Upper lobe of right lung (tissue), 1 donor: ENCODE data around the gene EFCAB5. TPM values are rescaled to one million over a fixed set of nuclear protein-coding genes. Genes with fewer than 3 reads are reported as not detected.

Source experiments
- ATAC-seq: fragments of 200-7000 bp; cut with Tn5 transposase; one replicate; pipeline ENCODE4 v1.9.1; 2020; ENCODE audit warnings: mild to moderate bottlenecking, moderate library complexity
- DNase-seq: peaks from one replicate; pipeline ENCODE4 v3.0.0-alpha.2; 2020
- H3K27ac ChIP-seq: fragments of 200-600 bp; one replicate; pipeline ENCODE4 v1.8.0; 2022
- H3K27me3 ChIP-seq: fragments of 200-600 bp; one replicate; pipeline ENCODE4 v1.8.0; 2022; ENCODE audit warnings: mild to moderate bottlenecking
- H3K36me3 ChIP-seq: fragments of 200-600 bp; one replicate; pipeline ENCODE4 v1.8.0; 2022
- H3K4me1 ChIP-seq: fragments of 200-600 bp; one replicate; pipeline ENCODE4 v1.8.0; 2022
- H3K4me3 ChIP-seq: fragments of 200-600 bp; one replicate; pipeline ENCODE4 v1.8.0; 2022; ENCODE audit warnings: mild to moderate bottlenecking
- H3K9me3 ChIP-seq: fragments of 200-600 bp; one replicate; pipeline ENCODE4 v1.8.0; 2022
- intact Hi-C: fragments of 100-400 bp; cut with DNase I; formaldehyde crosslinking; loops from one replicate; pipeline ENCODE4 v1.11.0; 2022
- total RNA-seq: library from RNA; stranded (reverse); fragmentation: NEBNext Ultra II Directional; extraction: Animal tissue kit (Norgen Biotek cat#: 25700); gene quantifications from one replicate; pipeline ENCODE4 v1.2.1, GENCODE V29; 2021
- TF ChIP-seq, protein P1 (sequence below): fragments of 200-600 bp; IDR thresholded peaks from one replicate; pipeline ENCODE4 v1.8.0; 2022; ENCODE audit warnings: antibody characterized with exemption
- donor health status: DM: no; HTN: yes; CAD: no; lungs with severe emphysema.

Gene EFCAB5
- total RNA-seq, 1 donor from 2014 or later: 1.1 TPM

DNA sequence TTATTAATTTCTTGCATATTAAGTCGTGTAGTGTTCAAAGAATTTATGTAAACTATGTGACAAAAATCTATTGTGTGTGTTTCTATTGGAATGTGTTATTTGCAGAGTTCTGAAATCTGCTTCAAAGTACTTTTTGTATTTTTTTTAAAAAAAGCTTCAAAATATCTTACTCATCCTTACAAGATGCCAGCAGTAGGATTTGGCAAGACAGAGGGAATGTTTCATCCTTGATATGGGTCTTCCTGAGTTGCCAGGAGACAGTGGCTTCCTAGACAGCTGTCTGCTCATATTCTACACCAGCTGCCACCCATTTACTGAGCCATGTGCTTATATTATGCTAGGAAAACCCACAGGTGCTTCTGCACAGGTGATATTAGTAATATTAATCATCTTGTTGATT lies 36.4 kb downstream of the EFCAB5 start:
- ATAC-seq: no peak
- intact Hi-C loops: no loop called here
- no peaks in the 10 kb centered on the region for H3K36me3 ChIP-seq
- no peak overlapping the region for H3K4me3 ChIP-seq
- TF ChIP-seq, protein P1, sequence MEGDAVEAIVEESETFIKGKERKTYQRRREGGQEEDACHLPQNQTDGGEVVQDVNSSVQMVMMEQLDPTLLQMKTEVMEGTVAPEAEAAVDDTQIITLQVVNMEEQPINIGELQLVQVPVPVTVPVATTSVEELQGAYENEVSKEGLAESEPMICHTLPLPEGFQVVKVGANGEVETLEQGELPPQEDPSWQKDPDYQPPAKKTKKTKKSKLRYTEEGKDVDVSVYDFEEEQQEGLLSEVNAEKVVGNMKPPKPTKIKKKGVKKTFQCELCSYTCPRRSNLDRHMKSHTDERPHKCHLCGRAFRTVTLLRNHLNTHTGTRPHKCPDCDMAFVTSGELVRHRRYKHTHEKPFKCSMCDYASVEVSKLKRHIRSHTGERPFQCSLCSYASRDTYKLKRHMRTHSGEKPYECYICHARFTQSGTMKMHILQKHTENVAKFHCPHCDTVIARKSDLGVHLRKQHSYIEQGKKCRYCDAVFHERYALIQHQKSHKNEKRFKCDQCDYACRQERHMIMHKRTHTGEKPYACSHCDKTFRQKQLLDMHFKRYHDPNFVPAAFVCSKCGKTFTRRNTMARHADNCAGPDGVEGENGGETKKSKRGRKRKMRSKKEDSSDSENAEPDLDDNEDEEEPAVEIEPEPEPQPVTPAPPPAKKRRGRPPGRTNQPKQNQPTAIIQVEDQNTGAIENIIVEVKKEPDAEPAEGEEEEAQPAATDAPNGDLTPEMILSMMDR: no peak
- no peak overlapping the region for H3K27ac ChIP-seq
- H3K27me3 ChIP-seq: no peaks in the 10 kb centered on the region
- DNase-seq: no peak
- H3K4me1 ChIP-seq: no peaks in the 10 kb centered on the region
- no peaks in the 10 kb centered on the region for H3K9me3 ChIP-seq

DNA sequence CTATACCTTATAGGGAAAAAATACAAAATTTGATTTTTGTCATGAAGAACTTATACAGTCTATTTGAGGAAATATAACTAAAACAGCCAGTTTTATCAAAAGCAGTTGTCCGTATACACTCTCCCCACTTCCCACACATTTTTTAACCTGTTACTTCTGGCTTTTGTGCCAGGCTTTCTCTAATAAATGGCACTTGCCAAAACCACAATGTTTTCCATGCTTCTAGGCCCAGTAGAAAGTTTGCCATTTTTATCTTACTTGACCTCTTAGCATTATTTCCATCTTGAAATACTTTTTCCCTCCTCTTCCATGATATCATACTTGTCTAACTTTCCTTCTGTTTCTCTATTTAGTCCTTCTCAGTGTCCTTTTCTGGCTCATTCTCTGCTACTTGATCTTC lies 38.8 kb downstream of the EFCAB5 start:
- no peak overlapping the region for H3K4me3 ChIP-seq
- no peaks in the 10 kb centered on the region for H3K36me3 ChIP-seq
- no peak overlapping the region for H3K27ac ChIP-seq
- no peaks in the 10 kb centered on the region for H3K27me3 ChIP-seq
- DNase-seq: no peak
- H3K4me1 ChIP-seq: no peaks in the 10 kb centered on the region
- H3K9me3 ChIP-seq: no peaks in the 10 kb centered on the region
- TF ChIP-seq, protein P1: no peak
- no peak for ATAC-seq
- intact Hi-C loops: no loop called here

DNA sequence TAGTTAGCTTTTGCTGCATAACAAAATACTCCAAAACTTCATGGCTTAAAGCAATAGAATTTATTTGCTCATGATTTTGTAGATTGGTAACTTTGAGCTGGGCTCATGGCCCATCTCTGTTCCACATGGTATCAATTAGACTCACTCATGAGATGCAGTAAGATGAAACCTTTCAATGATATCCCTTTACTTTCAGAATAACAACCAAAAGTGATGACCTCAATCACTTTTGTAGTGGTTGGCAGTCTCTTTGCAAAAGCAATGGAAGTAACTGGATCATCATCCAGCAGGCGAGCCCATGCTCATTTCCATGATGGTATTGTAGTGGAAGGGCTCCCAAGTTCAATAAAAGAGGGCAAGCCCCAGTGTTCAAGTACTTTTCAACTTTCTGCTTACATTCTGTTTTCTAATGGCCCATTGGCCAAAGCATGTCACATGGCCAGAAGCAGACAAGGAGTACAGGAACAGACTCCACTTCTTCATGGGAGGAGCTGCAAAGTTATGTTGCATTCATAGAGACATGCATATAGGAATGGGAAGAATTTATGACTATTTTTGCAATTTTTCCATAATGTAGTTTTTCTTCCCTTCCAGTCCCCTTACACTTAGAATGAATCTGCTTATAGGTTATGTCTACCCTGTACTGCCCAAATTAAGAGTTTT lies 41.7 kb downstream of the EFCAB5 start:
- intact Hi-C loops: no loop called here
- no peak for ATAC-seq

DNA sequence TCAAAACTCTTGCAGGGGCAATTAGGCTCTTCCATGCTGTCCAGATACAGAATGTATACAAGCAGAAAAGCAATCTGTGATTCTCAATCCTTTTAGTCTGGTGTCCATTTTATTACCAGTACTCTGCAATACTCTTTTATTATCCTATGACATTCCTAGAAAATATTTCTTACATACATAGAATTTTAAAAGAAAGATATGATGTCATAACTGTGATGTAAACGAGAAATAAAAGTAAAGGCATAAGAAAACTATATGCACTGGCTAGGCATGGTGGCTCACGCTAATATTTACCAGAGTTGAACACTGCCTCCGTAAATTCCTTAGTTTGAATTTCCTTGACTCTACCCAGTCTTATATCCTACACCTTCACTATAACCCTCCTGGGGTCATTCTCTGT lies 55.0 kb downstream of the EFCAB5 start:
- Histone ChIP-seq H3K4me1 (no peaks in the 10 kb centered on the region), H3K27me3 (no peaks in the 10 kb centered on the region), H3K9me3 (no peaks in the 10 kb centered on the region), H3K27ac (no peak overlapping the region), H3K36me3 (no peaks in the 10 kb centered on the region), H3K4me3 (no peak overlapping the region)
- no peak for ATAC-seq
- intact Hi-C loops: no loop called here
- TF ChIP-seq, protein P1: no peak
- no peak for DNase-seq

More for the DNA sequence above, 41.7 kb downstream of the EFCAB5 start:
- TF ChIP-seq, protein P1: no peak
- no peaks in the 10 kb centered on the region for H3K36me3 ChIP-seq
- H3K27ac ChIP-seq: no peak overlapping the region
- H3K4me3 ChIP-seq: no peak overlapping the region
- no peaks in the 10 kb centered on the region for H3K27me3 ChIP-seq
- no peak for DNase-seq
- no peaks in the 10 kb centered on the region for H3K9me3 ChIP-seq
- no peaks in the 10 kb centered on the region for H3K4me1 ChIP-seq

DNA sequence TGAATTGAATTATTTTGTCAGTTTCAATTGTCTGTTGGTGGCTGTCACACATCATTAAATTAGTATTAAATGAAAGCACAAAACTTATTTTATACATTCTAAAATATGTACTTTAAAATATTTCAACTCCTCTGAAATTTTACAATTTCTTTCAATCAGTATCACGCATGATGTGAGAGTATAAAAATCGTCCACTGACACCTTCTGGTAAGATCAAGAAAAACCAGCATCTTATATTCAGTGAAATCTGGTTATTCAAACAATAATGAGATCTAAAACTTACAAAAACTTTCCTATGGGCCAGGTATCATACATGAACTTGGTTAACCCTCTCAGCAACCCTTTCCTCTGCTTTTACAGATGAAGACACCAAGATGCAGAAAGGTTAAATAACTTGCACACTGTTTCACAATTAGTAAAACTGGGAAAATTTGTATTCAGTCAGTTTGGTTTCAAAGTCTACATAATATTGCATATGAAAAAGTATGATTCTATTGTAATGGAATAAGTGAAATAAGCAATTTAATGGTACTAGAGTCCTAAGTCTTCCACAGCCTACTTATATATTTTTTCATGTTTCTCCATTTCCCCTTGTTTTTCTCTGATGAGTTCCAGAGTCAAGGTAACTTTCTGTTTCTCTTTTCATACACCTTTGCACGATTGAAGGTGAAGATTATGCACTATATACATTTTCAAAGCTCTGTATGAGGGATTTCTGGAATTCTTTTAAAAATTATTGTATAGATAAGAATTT lies 58.7 kb downstream of the EFCAB5 start:
- intact Hi-C loops: no loop called here
- Histone ChIP-seq H3K27ac (no peak overlapping the region), H3K4me1 (no peaks in the 10 kb centered on the region), H3K4me3 (no peak overlapping the region), H3K27me3 (no peaks in the 10 kb centered on the region), H3K36me3 (no peaks in the 10 kb centered on the region), H3K9me3 (no peaks in the 10 kb centered on the region)
- DNase-seq (no peak), ATAC-seq (no peak)
- TF ChIP-seq, protein P1: peak; percentile 8
